ENCODE results near the gene FBXL7. TPM values are rescaled to one million over a fixed set of nuclear protein-coding genes. Genes with fewer than 3 reads are reported as not detected.

Gene FBXL7
- total and polyA plus RNA-seq, 2 donors (not counting 3 experiments of a cell fraction or from before 2014, with no cell fraction given): 23.5 to 32.2 TPM

GRCh38 chr5:15640116-15640515 is 140.1 kb downstream of the FBXL7 start:
- Histone ChIP-seq H3K27me3 (ENCODE audit: control insufficient read depth in 2 of 2, insufficient read depth in 2 of 2, low read length in 2 of 2) (no peaks in the 10 kb centered on the region), H3K27ac (ENCODE audit: insufficient read depth, low read depth, low read length) (no peak overlapping the region), H4K20me1 (replicated peaks; ENCODE audit: control insufficient read depth, extremely low read depth, insufficient read depth, low read length) (peaks cover 2% of the 10 kb centered on the region), H3K36me3 (ENCODE audit: control insufficient read depth in 2 of 2, extremely low read depth in 1 of 2, insufficient read depth in 2 of 2, low read length in 2 of 2) (no peaks in the 10 kb centered on the region), H3K4me3 (replicated peaks in 1 of 3; ENCODE audit: insufficient read depth in 1 of 3, low read depth in 1 of 3, low read length in 3 of 3) (no peak overlapping the region), H3K4me2 (ENCODE audit: insufficient read depth, low read length) (no peak overlapping the region), H3K9ac (replicated peaks; ENCODE audit: extremely low read depth, insufficient read depth, low read length) (no peak overlapping the region), H3K79me2 (ENCODE audit: control insufficient read depth, insufficient read depth, low read length) (peaks cover 18% of the 10 kb centered on the region), H3K4me1 (ENCODE audit: control insufficient read depth, extremely low read depth, insufficient read depth, low read length) (peaks cover 16% of the 10 kb centered on the region), H3K9me1 (replicated peaks; ENCODE audit: control insufficient read depth, extremely low read depth, insufficient read depth, low read length) (peaks cover 2% of the 10 kb centered on the region), H2AFZ (ENCODE audit: low read depth, low read length) (no peak overlapping the region), H3K9me3 (replicated peaks; ENCODE audit: control insufficient read depth, insufficient read depth, low read length) (no peaks in the 10 kb centered on the region)
- BruUV-seq (replicated peaks): no TSS peak
- CTCF ChIA-PET: interaction anchor here (1.3 to 1.7 kb wide), 2 partner anchors 10 to 185 kb away, joined by 3 to 4 read pairs; no protein-coding TSS in a partner anchor
- no peak for TF ChIP-seq FOS (IDR thresholded peaks at IDR 0.05; ENCODE audit: borderline replicate concordance, insufficient read depth, low read length)
- TF ChIP-seq, protein P1, sequence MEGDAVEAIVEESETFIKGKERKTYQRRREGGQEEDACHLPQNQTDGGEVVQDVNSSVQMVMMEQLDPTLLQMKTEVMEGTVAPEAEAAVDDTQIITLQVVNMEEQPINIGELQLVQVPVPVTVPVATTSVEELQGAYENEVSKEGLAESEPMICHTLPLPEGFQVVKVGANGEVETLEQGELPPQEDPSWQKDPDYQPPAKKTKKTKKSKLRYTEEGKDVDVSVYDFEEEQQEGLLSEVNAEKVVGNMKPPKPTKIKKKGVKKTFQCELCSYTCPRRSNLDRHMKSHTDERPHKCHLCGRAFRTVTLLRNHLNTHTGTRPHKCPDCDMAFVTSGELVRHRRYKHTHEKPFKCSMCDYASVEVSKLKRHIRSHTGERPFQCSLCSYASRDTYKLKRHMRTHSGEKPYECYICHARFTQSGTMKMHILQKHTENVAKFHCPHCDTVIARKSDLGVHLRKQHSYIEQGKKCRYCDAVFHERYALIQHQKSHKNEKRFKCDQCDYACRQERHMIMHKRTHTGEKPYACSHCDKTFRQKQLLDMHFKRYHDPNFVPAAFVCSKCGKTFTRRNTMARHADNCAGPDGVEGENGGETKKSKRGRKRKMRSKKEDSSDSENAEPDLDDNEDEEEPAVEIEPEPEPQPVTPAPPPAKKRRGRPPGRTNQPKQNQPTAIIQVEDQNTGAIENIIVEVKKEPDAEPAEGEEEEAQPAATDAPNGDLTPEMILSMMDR (IDR thresholded peaks at IDR 0.05; ENCODE audit: extremely low read depth in 1 of 2, insufficient read depth in 1 of 2, low read depth in 1 of 2, low read length in 2 of 2): no peak
- no peak for TF ChIP-seq JUN (IDR thresholded peaks at IDR 0.05; ENCODE audit: borderline replicate concordance, insufficient read depth, insufficient read length, low read depth)
- no peak for TF ChIP-seq EZH2 (IDR thresholded peaks at IDR 0.05; ENCODE audit: borderline replicate concordance, low read depth, low read length, severe bottlenecking)
- intact Hi-C loops (cut with micrococcal nuclease) (no loop called here), dilution Hi-C loops (cut with MboI; ENCODE audit: extremely low pct_ligation_motif_present, low sequenced_read_pairs) (no loop called here)
- POLR2A ChIA-PET: no interaction called here
- FAIRE-seq (no peak), DNase-seq (ENCODE audit: low read depth, low spot score) (no peak)

- Histone ChIP-seq H3K27ac (ENCODE audit: insufficient read depth, low read depth, low read length) (no peak overlapping the region), H3K36me3 (ENCODE audit: control insufficient read depth in 2 of 2, extremely low read depth in 1 of 2, insufficient read depth in 2 of 2, low read length in 2 of 2) (no peaks in the 10 kb centered on the region), H3K27me3 (ENCODE audit: control insufficient read depth in 2 of 2, insufficient read depth in 2 of 2, low read length in 2 of 2) (no peaks in the 10 kb centered on the region), H3K4me1 (ENCODE audit: control insufficient read depth, extremely low read depth, insufficient read depth, low read length) (peaks cover 21% of the 10 kb centered on the region), H3K79me2 (ENCODE audit: control insufficient read depth, insufficient read depth, low read length) (peaks cover 19% of the 10 kb centered on the region), H3K9me3 (replicated peaks; ENCODE audit: control insufficient read depth, insufficient read depth, low read length) (no peaks in the 10 kb centered on the region), H4K20me1 (replicated peaks; ENCODE audit: control insufficient read depth, extremely low read depth, insufficient read depth, low read length) (peaks cover 4% of the 10 kb centered on the region), H2AFZ (ENCODE audit: low read depth, low read length) (no peak overlapping the region), H3K4me3 (replicated peaks in 1 of 3; ENCODE audit: insufficient read depth in 1 of 3, low read depth in 1 of 3, low read length in 3 of 3) (no peak overlapping the region), H3K4me2 (ENCODE audit: insufficient read depth, low read length) (no peak overlapping the region), H3K9me1 (replicated peaks; ENCODE audit: control insufficient read depth, extremely low read depth, insufficient read depth, low read length) (no peaks in the 10 kb centered on the region), H3K9ac (replicated peaks; ENCODE audit: extremely low read depth, insufficient read depth, low read length) (no peak overlapping the region)
- FAIRE-seq (no peak), DNase-seq (ENCODE audit: low read depth, low spot score) (no peak)
- TF ChIP-seq JUN (IDR thresholded peaks at IDR 0.05; ENCODE audit: borderline replicate concordance, insufficient read depth, insufficient read length, low read depth): no peak
- no peak for TF ChIP-seq MAX (IDR thresholded peaks at IDR 0.05; ENCODE audit: insufficient read depth, insufficient read length)
- TF ChIP-seq POLR2AphosphoS5 (IDR thresholded peaks at IDR 0.05; ENCODE audit: insufficient read depth, low read depth, low read length): no peak
- no peak for TF ChIP-seq POLR2A (IDR thresholded peaks at IDR 0.05; ENCODE audit: low read depth, low read length)
- TF ChIP-seq GATA2 (IDR thresholded peaks at IDR 0.05; ENCODE audit: insufficient read depth, insufficient read length, low read depth, low read length): no peak
- no peak for TF ChIP-seq EZH2 (IDR thresholded peaks at IDR 0.05; ENCODE audit: borderline replicate concordance, low read depth, low read length, severe bottlenecking)
- no peak for TF ChIP-seq FOS (IDR thresholded peaks at IDR 0.05; ENCODE audit: borderline replicate concordance, insufficient read depth, low read length)
- TF ChIP-seq MYC (IDR thresholded peaks at IDR 0.05; ENCODE audit: low read depth, low read length): no peak
- TF ChIP-seq, protein P1 (IDR thresholded peaks at IDR 0.05; ENCODE audit: extremely low read depth in 1 of 2, insufficient read depth in 1 of 2, low read depth in 1 of 2, low read length in 2 of 2): no peak
- ChIA-PET POLR2A (no interaction called here), CTCF (no interaction called here)
- dilution Hi-C loops (cut with MboI; ENCODE audit: extremely low pct_ligation_motif_present, low sequenced_read_pairs): no loop called here
- no TSS peak for BruUV-seq (replicated peaks)
- intact Hi-C loops (cut with micrococcal nuclease): no loop called here
These were observed 143.8 kb downstream of the FBXL7 start for GRCh38 chr5:15643731-15644130.

Measured in endothelial cell of umbilical vein (primary cell).